Activated CD8-positive, alpha-beta T cell treated with anti-CD3 and anti-CD28 coated beads for 36 hours (primary cell): ENCODE measurements around the gene CDKL1. TPM values are rescaled to one million over a fixed set of nuclear protein-coding genes. Genes with fewer than 3 reads are reported as not detected.

Experiments
- ATAC-seq: fragments of 200-7000 bp; cut with Tn5 transposase; one replicate; pipeline ENCODE4 v1.10.0; 2021; ENCODE audit warnings: mild to moderate bottlenecking, moderate library complexity
- CTCF ChIA-PET: fragments of 350-600 bp; sonication (Branson Sonifier 250); formaldehyde crosslinking; loops from one replicate; lab custom pipeline; 2021; ENCODE audit warnings: antibody characterized with exemption; lab: Charles Lee
- POLR2A ChIA-PET: fragments of 350-600 bp; sonication (Branson Sonifier 250); formaldehyde crosslinking; loops from one replicate; lab custom pipeline; 2021; ENCODE audit warnings: antibody characterized with exemption; lab: Charles Lee
- DNase-seq: peaks from one replicate; pipeline ENCODE4 v3.0.0-alpha.2; 2020
- H3K27ac Mint-ChIP-seq: one replicate; pipeline ENCODE4 v1.8.0; 2021; ENCODE audit warnings: mild to moderate bottlenecking, mixed read lengths
- H3K27me3 Mint-ChIP-seq: one replicate; pipeline ENCODE4 v1.8.0; 2021; ENCODE audit warnings: mixed read lengths
- H3K36me3 Mint-ChIP-seq: one replicate; pipeline ENCODE4 v1.8.0; 2021; ENCODE audit warnings: low read depth, mixed read lengths
- H3K4me1 Mint-ChIP-seq: one replicate; pipeline ENCODE4 v1.8.0; 2021; ENCODE audit warnings: low read depth, mixed read lengths
- H3K4me3 Mint-ChIP-seq: one replicate; pipeline ENCODE4 v1.8.0; 2021; ENCODE audit warnings: mild to moderate bottlenecking, moderate library complexity, mixed read lengths
- H3K9me3 Mint-ChIP-seq: one replicate; pipeline ENCODE4 v1.8.0; 2021; ENCODE audit warnings: mixed read lengths
- CTCF ChIP-seq: fragments of 200-600 bp; IDR thresholded peaks from one replicate; pipeline ENCODE4 v1.8.0; 2022; ENCODE audit warnings: antibody characterized with exemption, mild to moderate bottlenecking
- intact Hi-C: fragments of 100-400 bp; cut with micrococcal nuclease; formaldehyde crosslinking; loops from one replicate; pipeline ENCODE4 v1.10.0; 2022
- total RNA-seq, 2 experiments: library from RNA; stranded (reverse); gene quantifications; one replicate each; pipeline ENCODE4 v1.2.3, GENCODE V29; 2021

CDKL1 gene
- total RNA-seq, 2 experiments from 2014 or later: 3.3 to 7.7 TPM

GRCh38 chr14:50381823-50382287 is 14.8 kb downstream of the CDKL1 start:
- DNase-seq: no peak
- H3K27ac Mint-ChIP-seq: no peak overlapping the region
- intact Hi-C loops: no loop called here
- H3K4me3 Mint-ChIP-seq: no peak overlapping the region
- H3K36me3 Mint-ChIP-seq: no peaks in the 10 kb centered on the region
- no peaks in the 10 kb centered on the region for H3K27me3 Mint-ChIP-seq
- no peaks in the 10 kb centered on the region for H3K4me1 Mint-ChIP-seq
- ChIA-PET CTCF (no interaction called here), POLR2A (no interaction called here)
- no peak for TF ChIP-seq CTCF
- H3K9me3 Mint-ChIP-seq: no peaks in the 10 kb centered on the region
- ATAC-seq: no peak

DNA sequence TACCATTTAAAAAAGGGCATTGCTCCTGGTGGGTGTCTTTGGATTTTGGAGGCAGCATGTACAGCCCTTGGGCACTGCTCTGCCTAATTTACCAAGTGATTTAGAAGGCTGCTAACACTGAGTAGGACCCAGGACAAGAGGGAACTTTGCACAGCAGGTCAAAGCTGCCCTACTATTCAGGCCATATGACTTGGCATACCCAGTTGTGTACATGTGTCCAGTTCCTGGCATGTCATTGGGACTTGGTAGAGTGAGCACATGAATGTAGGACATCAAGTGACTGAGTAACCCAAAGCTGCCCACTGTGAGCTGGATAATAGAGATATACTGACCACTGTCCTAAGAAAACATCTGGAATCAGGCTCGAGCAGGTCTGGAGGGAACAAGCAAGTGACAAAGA is 15.7 kb downstream of the CDKL1 start:
- H3K4me1 Mint-ChIP-seq: no peaks in the 10 kb centered on the region
- no peaks in the 10 kb centered on the region for H3K9me3 Mint-ChIP-seq
- ChIA-PET POLR2A (no interaction called here), CTCF (no interaction called here)
- TF ChIP-seq CTCF: no peak
- intact Hi-C loops: no loop called here
- no peaks in the 10 kb centered on the region for H3K36me3 Mint-ChIP-seq
- no peaks in the 10 kb centered on the region for H3K27me3 Mint-ChIP-seq
- no peak overlapping the region for H3K27ac Mint-ChIP-seq
- no peak overlapping the region for H3K4me3 Mint-ChIP-seq
- DNase-seq (no peak), ATAC-seq (no peak)

DNA sequence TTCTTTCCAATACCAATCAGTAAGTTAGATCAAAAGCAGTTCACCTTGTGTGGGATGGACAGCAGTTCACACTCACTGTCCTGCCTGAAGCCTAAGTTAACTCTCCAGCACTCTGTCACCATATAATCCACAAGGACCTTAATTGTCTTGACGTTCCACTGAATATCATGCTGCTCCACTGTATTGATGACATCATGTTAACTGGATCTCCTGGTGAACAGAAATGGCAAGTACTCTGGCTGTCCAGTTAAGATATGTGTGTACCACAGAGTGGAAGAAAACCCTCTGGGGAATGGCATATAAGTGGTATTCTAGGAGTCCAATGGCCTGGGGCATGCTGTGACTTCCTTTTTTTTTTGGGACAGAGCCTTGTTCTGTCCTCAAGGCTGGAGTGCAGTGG is 16.2 kb downstream of the CDKL1 start:
- no peaks in the 10 kb centered on the region for H3K9me3 Mint-ChIP-seq
- TF ChIP-seq CTCF: no peak
- ChIA-PET POLR2A (no interaction called here), CTCF (no interaction called here)
- H3K4me3 Mint-ChIP-seq: no peak overlapping the region
- intact Hi-C loops: no loop called here
- no peak for DNase-seq
- no peaks in the 10 kb centered on the region for H3K36me3 Mint-ChIP-seq
- H3K27me3 Mint-ChIP-seq: no peaks in the 10 kb centered on the region
- no peaks in the 10 kb centered on the region for H3K4me1 Mint-ChIP-seq
- ATAC-seq: no peak
- H3K27ac Mint-ChIP-seq: no peak overlapping the region

DNA sequence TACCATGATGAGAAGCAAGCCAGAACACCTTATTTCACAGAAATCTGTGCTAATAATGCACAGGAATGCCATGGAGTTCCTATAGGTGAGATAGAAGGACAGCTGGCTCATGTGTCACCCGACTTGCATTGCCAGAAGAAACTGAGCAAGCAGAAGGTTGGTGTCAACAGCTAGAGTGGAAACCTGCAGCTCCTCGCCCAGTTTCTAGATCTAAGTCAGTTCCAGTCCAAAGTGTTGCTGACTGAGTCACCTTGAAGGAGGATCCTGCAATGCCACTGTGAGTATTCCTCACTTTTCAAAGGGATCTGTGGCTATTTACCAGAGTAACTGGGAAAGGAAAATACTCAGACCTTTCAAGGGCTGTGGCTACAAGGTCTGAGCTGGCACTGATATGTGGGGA is 17.1 kb downstream of the CDKL1 start:
- Mint-ChIP-seq H3K4me1 (no peaks in the 10 kb centered on the region), H3K27me3 (no peaks in the 10 kb centered on the region), H3K4me3 (no peak overlapping the region), H3K36me3 (no peaks in the 10 kb centered on the region), H3K27ac (no peak overlapping the region), H3K9me3 (no peaks in the 10 kb centered on the region)
- ChIA-PET CTCF (interaction anchor here (0.8 kb wide), 1 partner anchor 21 kb away, joined by 3 read pairs; no protein-coding TSS in a partner anchor), POLR2A (no interaction called here)
- intact Hi-C loops: no loop called here
- no peak for DNase-seq
- ATAC-seq: no peak
- no peak for TF ChIP-seq CTCF

DNA sequence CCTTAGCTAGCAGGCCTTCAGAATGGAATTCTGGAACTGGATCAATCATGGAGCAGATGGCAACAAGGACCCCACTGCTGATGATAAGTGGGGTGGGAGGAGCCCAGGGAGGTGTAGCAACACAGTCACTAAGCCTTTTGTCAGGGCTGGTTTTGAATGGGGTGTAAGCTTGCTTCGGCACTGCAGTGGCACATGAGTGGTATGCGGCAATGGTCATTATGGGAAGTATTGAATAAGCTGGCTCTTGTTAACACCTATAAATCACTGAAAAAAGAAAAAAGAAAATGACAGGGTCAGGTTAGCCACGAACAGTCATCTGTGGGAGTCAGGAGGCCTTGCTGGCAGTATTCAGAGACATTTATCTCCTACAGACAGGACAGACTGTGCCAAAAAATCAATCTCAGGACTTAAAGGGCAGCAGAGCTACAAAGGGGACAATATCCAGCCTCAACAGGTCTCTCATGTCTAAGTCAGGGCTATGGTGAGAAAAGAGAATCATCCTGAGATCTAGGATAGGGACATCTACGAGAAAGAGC is 19.1 kb downstream of the CDKL1 start:
- TF ChIP-seq CTCF: no peak
- Mint-ChIP-seq H3K9me3 (no peaks in the 10 kb centered on the region), H3K4me3 (no peak overlapping the region), H3K36me3 (no peaks in the 10 kb centered on the region), H3K4me1 (no peaks in the 10 kb centered on the region), H3K27me3 (peaks cover 3% of the 10 kb centered on the region), H3K27ac (no peak overlapping the region)
- DNase-seq: no peak
- CTCF ChIA-PET: interaction anchor here (0.8 kb wide), 1 partner anchor 57 kb away, joined by 3 read pairs; no protein-coding TSS in a partner anchor
- POLR2A ChIA-PET: no interaction called here
- ATAC-seq: no peak
- intact Hi-C loops: no loop called here
